GM18520 (cell line): ENCODE results near the gene CLEC6A.
"Not testable (repeated sequence)": the region's sequence is repeated elsewhere in the genome, so short reads cannot be mapped to it uniquely, and the experiment has no call there.

Experiments
- ATAC-seq: cut with Tn5 transposase; IDR thresholded peaks from one replicate; pipeline ENCODE4 v1.9.1; 2021; ENCODE audit not compliant: unreplicated experiment

CLEC6A gene

GRCh38 chr12:8493084-8493483, 37.3 kb downstream of the CLEC6A start:
- ATAC-seq, result peak; percentile 87

- not testable (repeated sequence) for ATAC-seq
Observed at GRCh38 chr12:8495671-8496070, 39.9 kb downstream of the CLEC6A start.

- ATAC-seq, result not testable (repeated sequence)
Observed at GRCh38 chr12:8496074-8496473, 40.3 kb downstream of the CLEC6A start.

- ATAC-seq, result no peak
Observed at GRCh38 chr12:8499616-8500015, 43.9 kb downstream of the CLEC6A start.

- no peak for ATAC-seq
Observed at GRCh38 chr12:8501720-8502119, 46.0 kb downstream of the CLEC6A start.

- ATAC-seq, result no peak
Observed at GRCh38 chr12:8504351-8504750, 48.6 kb downstream of the CLEC6A start.

- no peak for ATAC-seq
Observed at GRCh38 chr12:8507596-8507995, 51.8 kb downstream of the CLEC6A start.

- no peak for ATAC-seq
Observed at GRCh38 chr12:8508223-8508622, 52.5 kb downstream of the CLEC6A start.

GRCh38 chr12:8508910-8509841, 53.4 kb downstream of the CLEC6A start:
- no peak for ATAC-seq

GRCh38 chr12:8513256-8513655, 57.5 kb downstream of the CLEC6A start, which contains the start of gene CLEC4D:
Gene CLEC4D, plus strand, starts transcription at chr12:8513503. Its CDS starts 230 bp downstream, at chr12:8513733.
- no peak for ATAC-seq

GRCh38 chr12:8517971-8518370, 62.2 kb downstream of the CLEC6A start:
- no peak for ATAC-seq

GRCh38 chr12:8519171-8519570, 63.4 kb downstream of the CLEC6A start:
- ATAC-seq, result no peak

GRCh38 chr12:8527250-8528130, 71.7 kb downstream of the CLEC6A start:
- no peak for ATAC-seq
